Measurements from ENCODE around the gene SFRP2.
A peak's percentile ranks its signal among the peaks of the same experiment; 100 is the strongest.

The SFRP2 gene

GRCh38 chr4:153781717-153782416, 7.0 kb downstream of the SFRP2 start:
- peak overlapping the region; percentile 64 for H3K27ac ChIP-seq (ENCODE audit: extremely low read depth, low read depth, low read length)
- H3K36me3 ChIP-seq (ENCODE audit: control insufficient read depth in 2 of 2, insufficient read depth in 1 of 2, low read length in 2 of 2), result no peaks in the 10 kb centered on the region
- ChIA-PET CTCF (interaction anchor here (0.6 to 1.4 kb wide), 3 partner anchors 18 to 941 kb away, joined by 3 to 4 read pairs (median 3); no protein-coding TSS in a partner anchor), POLR2A (no interaction called here)
- no peak overlapping the region for H3K4me3 ChIP-seq (ENCODE audit: low read depth, low read length)
- H3K9me3 ChIP-seq (ENCODE audit: control insufficient read depth, insufficient read depth, low read depth, low read length), result no peaks in the 10 kb centered on the region
- H3K4me1 ChIP-seq (ENCODE audit: control insufficient read depth, insufficient read depth, low read length), result peaks cover 12% of the 10 kb centered on the region; the same call in 1 of the 2 replicates
- TF ChIP-seq ZNF404 (tag by site-specific recombination; IDR thresholded peaks at IDR 0.05), result no peak
- TF ChIP-seq ZNF837 (tag by site-specific recombination; IDR thresholded peaks at IDR 0.05), result no peak
- TF ChIP-seq GLIS2 (tag by site-specific recombination; IDR thresholded peaks at IDR 0.05), result no peak
- TF ChIP-seq ZNF707 (tag by site-specific recombination; IDR thresholded peaks at IDR 0.05), result no peak
- no peak for TF ChIP-seq ZNF202 (tag by site-specific recombination; IDR thresholded peaks at IDR 0.05; ENCODE audit: borderline replicate concordance)
- 0 out of 2 replicates have a peak, but pooled peaks have one; percentile 32 for TF ChIP-seq ZNF10 (tag by site-specific recombination; IDR thresholded peaks at IDR 0.05)
- no peak for TF ChIP-seq ZNF157 (tag by site-specific recombination; IDR thresholded peaks at IDR 0.05)
- TF ChIP-seq ZNF311 (tag by site-specific recombination; IDR thresholded peaks at IDR 0.05; ENCODE audit: borderline replicate concordance), result no peak
- no peak; the same call in 1 of the 2 replicates for TF ChIP-seq WT1 (tag by site-specific recombination; IDR thresholded peaks at IDR 0.05)
- no peak for TF ChIP-seq ZSCAN30 (tag by site-specific recombination; IDR thresholded peaks at IDR 0.05)
- TF ChIP-seq, protein P1, sequence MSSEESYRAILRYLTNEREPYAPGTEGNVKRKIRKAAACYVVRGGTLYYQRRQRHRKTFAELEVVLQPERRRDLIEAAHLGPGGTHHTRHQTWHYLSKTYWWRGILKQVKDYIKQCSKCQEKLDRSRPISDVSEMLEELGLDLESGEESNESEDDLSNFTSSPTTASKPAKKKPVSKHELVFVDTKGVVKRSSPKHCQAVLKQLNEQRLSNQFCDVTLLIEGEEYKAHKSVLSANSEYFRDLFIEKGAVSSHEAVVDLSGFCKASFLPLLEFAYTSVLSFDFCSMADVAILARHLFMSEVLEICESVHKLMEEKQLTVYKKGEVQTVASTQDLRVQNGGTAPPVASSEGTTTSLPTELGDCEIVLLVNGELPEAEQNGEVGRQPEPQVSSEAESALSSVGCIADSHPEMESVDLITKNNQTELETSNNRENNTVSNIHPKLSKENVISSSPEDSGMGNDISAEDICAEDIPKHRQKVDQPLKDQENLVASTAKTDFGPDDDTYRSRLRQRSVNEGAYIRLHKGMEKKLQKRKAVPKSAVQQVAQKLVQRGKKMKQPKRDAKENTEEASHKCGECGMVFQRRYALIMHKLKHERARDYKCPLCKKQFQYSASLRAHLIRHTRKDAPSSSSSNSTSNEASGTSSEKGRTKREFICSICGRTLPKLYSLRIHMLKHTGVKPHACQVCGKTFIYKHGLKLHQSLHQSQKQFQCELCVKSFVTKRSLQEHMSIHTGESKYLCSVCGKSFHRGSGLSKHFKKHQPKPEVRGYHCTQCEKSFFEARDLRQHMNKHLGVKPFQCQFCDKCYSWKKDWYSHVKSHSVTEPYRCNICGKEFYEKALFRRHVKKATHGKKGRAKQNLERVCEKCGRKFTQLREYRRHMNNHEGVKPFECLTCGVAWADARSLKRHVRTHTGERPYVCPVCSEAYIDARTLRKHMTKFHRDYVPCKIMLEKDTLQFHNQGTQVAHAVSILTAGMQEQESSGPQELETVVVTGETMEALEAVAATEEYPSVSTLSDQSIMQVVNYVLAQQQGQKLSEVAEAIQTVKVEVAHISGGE (tag by site-specific recombination; conservative IDR thresholded peaks at IDR 0.05; ENCODE audit: low read depth), result no peak; the same call in 1 of the 2 replicates
- no peak for TF ChIP-seq ZNF16 (tag by site-specific recombination; IDR thresholded peaks at IDR 0.05; ENCODE audit: low read depth)
- no peak for TF ChIP-seq ZNF560 (tag by site-specific recombination; IDR thresholded peaks at IDR 0.05; ENCODE audit: borderline replicate concordance)
- no peak for TF ChIP-seq ZNF48 (tag by site-specific recombination; IDR thresholded peaks at IDR 0.05)
- no peak for TF ChIP-seq ZNF221 (tag by site-specific recombination; IDR thresholded peaks at IDR 0.05; ENCODE audit: borderline replicate concordance)
- no peak for TF ChIP-seq ZNF23 (tag by site-specific recombination; IDR thresholded peaks at IDR 0.05; ENCODE audit: borderline replicate concordance)
- TF ChIP-seq ZBTB49 (tag by site-specific recombination; IDR thresholded peaks at IDR 0.05; ENCODE audit: low read depth), result no peak
- TF ChIP-seq ZNF366 (tag by site-specific recombination; conservative IDR thresholded peaks at IDR 0.05), result peak; percentile 84
- TF ChIP-seq ZBTB10 (tag by site-specific recombination; IDR thresholded peaks at IDR 0.05), result no peak
- no peak for TF ChIP-seq ZNF248 (tag by site-specific recombination; IDR thresholded peaks at IDR 0.05)
- TF ChIP-seq GFI1B (tag by site-specific recombination; IDR thresholded peaks at IDR 0.05), result no peak
- no peak for TF ChIP-seq ZNF776 (tag by site-specific recombination; IDR thresholded peaks at IDR 0.05; ENCODE audit: borderline replicate concordance)
- TF ChIP-seq, protein P2, sequence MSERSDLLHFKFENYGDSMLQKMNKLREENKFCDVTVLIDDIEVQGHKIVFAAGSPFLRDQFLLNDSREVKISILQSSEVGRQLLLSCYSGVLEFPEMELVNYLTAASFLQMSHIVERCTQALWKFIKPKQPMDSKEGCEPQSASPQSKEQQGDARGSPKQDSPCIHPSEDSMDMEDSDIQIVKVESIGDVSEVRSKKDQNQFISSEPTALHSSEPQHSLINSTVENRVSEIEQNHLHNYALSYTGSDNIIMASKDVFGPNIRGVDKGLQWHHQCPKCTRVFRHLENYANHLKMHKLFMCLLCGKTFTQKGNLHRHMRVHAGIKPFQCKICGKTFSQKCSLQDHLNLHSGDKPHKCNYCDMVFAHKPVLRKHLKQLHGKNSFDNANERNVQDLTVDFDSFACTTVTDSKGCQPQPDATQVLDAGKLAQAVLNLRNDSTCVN (tag by site-specific recombination; optimal IDR thresholded peaks at IDR 0.05), result no peak
- TF ChIP-seq ZNF132 (tag by site-specific recombination; IDR thresholded peaks at IDR 0.05; ENCODE audit: borderline replicate concordance), result no peak
- peak; percentile 84 for TF ChIP-seq ZXDB (tag by site-specific recombination; IDR thresholded peaks at IDR 0.05)
- no peak for TF ChIP-seq ZSCAN18 (tag by site-specific recombination; IDR thresholded peaks at IDR 0.05)
